Femur (tissue), 1 donor: ENCODE results near the gene KRT84.

Source experiments
- DNase-seq: peaks from one replicate; pipeline ENCODE4 v3.0.0-alpha.2; 2017

Gene KRT84

DNA sequence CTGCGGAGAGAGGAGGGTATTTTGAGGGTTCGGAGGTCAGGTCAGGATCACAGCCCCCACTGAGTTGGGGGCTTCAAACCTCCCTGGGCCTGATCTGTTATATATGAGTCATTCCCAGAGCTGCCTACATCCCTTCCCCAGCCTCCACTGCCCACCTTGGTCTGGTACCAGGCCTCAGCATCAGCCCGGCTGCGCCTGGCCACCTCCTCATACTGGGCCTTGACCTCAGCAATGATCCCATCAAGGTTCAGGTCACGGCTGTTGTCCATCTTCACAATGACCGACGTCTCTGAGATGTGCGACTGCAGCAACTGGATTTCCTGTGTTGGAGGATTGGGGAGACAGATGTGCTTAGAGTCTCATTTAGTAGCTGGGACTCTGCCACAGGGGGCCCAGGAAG lies 4.2 kb downstream of the KRT84 start:
- DNase-seq: no peak

DNA sequence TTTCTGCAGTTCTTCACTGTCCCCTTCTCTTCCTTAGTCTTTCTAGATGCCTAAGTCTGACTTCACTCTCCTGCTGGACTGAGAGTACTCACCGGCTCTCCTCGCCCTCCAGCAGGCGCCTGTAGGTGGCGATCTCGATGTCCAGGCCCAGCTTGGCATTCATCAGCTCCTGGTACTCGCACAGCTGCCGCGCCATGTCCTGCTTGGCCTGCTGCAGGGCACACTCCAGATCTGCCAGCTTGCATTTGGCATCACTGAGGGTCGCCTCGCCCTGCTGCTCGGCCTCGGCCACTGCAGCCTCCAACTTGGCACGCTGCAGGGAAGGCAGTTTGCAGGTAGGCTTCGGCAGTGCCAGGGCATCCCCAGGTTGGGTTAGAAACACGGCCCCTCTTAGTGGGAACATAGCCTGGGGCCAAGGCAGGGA lies 5.2 kb downstream of the KRT84 start:
- DNase-seq: no peak

DNA sequence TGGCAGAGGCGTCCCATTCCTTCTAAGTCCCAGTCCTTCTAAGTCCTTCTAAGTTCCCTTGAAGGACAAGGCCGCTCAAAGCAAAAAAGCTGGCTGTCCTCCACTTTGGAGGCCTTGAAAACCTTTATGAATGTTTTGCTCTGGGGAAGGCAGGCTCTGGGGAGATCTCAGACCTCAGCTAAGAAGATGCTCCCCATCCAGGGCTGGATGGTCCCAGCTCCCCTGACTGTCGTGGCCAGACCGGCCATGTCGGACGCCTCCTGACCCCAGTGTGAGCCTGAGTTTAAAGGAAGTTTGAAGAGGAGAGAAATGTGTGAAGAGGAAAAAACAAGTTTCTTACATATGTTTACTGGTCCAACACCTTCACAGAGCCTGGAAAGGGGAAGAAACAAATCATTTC lies 5.9 kb downstream of the KRT84 start:
- no peak for DNase-seq

DNA sequence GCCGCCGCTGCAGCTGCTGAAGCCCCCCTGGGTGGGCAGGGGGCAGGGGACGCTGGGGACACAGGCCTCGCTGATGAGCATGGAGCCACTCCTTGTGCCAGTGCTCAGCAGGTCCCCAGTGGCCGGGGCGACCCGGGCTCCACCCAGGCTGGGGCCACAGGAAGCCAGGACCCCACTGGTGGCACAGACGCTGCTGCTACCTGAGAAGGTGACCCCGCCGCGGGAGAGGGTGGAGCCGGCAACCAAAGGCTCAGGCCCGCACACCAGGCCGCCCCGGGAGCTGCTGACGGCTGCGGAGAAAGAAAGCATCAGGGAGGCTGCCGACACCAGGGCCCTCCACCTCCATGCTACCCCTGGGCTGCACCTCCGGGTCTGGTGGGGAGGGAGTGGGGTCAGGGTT lies 7.4 kb downstream of the KRT84 start:
- no peak for DNase-seq

DNA sequence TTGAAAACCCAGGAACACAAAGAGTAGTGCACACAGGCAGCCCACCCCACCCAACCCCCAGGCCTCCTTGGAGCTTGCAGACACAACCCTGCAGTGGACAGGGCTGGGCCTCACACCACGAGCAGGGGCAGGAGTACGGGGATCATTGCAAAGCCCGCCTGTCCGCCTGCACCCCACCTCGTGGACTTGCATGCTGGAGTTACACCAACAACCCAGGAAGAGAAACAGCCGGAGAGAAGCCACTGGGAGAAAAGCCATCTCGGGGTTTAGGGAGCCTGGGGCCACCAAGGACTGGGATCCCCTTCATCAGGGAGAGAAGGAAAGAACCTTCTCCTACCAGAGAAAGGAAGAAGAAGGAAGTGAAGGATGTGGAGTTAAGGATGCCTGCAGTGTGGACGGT lies 8.2 kb downstream of the KRT84 start:
- DNase-seq: no peak

DNA sequence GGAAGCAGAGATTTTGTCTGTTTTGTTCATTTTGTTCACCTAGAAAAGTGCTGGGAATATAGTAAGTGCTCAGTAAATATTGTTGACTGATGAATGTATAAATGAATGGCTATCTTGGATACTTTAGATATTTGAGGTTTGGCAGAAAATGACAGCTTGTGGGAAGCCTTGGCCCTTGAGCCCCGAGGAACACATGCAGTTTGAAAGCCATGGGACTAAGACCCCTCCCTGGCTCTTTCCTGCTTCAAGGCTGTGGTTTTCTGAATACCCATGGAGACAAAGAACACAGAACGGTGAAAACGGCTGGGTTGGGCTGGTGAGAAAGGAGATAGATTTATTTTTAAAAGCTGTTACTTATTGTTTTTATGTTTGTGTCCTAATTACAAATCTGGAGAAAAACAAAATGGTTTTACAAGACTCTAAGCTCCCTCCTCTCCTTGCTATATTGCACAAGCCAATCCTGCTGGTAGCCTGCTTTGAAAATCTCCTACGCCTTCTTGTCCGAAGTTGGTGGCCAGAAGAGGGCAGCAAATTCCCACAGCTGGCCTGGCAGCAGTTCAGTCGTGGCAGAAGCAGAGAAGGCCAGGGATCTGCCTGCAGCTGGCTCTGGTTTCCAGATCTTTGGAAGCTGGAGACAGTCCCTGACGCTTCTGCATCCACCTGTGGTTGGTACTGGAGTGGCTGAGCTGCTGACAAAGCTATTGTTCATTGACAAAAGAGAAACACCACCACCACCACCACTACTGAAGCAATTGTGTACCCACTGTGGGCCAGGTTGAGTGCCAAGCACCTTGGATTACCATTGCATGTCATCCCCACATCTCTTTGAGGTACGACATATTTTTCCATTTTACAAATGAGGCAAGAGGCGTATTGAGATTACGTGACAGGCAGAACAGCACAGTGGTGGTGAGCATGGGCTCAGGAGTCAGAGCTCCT lies 13.0 kb downstream of the KRT84 start:
- peak; percentile 90 for DNase-seq

- DNase-seq: no peak
These were observed 13.7 kb downstream of the KRT84 start for GRCh38 chr12:52371716-52372115.

DNA sequence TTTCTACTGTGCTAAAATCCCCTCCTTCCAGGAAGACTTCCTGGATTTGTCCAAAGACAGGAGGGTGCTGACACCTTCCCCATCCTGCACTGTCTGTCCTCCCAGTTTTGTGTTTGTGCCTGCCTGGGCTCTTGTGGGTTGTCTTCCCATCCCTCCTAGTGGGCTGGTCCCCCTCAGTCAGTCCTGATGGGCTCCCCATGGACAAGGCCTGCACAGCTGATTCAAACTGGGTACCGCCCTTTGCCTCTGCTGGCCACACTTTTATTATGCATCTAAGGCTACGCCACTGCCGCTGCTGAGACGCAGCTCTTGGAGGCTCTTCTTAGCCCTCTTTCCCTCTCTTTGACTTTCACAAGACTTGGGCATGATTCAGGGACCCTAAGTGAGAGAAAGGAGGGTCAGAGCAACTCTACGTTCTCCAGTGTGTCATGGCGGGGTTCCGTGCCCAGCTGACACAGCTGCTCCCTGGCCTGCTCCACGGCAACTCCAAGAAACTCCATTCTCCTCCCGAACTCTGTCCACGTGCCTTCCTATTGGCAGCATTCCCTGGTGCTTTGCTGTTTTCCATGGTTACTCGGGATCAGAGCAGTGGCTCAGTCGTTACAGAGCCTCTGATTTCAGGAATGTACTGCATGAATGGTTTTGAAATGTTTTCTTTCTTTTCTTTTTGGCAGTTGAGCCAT lies 14.4 kb downstream of the KRT84 start:
- peak; percentile 87 for DNase-seq

DNA sequence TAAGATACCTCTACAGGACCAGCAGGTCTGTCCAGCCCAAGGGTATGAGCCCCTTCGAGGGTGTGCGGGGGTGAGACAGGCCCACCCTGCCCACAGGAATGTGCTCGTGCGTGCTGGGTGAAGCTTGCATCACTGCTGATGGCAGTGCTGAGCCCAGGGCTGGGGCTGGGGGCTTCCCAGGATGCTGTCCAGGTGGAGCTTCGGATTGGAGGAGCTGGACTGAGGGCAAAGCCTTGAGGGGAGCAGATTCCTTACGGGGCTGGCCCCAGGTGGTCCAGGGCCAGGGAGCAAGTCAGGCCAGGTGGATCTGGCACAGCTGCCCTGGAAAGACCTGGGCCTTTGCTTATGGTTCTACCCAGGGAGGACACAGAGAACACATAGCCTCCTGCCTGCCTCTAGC lies 15.6 kb downstream of the KRT84 start:
- no peak for DNase-seq

DNA sequence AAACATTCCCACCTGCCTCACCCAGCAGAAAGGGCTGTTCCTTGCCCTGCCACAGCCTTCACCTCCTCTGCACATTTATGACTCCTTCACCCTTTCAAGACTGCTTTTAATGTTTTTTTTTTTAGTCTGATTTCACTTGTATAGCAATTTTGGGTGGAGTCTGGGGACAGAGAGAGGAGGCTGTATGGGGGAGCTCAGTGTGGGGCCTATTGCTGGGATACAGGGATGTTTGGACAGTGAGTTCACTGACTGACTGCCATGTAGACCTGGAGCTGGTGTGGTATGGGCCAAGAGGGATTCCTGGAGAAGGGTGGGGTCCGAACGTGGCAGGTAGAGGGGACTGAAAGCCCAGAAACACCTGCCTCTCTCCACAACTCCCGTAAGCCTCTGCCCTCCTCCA lies 16.2 kb downstream of the KRT84 start:
- no peak for DNase-seq

- no peak for DNase-seq
These were observed 16.9 kb downstream of the KRT84 start for GRCh38 chr12:52368508-52368907.

- DNase-seq: no peak
These were observed 17.6 kb downstream of the KRT84 start for GRCh38 chr12:52367876-52368275.

- DNase-seq: no peak
These were observed 18.5 kb downstream of the KRT84 start, which contains the start of gene KRT85 for GRCh38 chr12:52366738-52367485. TSS of gene KRT85 (minus strand) at chr12:52367481. CDS start at chr12:52367405, 76 bp downstream.

DNA sequence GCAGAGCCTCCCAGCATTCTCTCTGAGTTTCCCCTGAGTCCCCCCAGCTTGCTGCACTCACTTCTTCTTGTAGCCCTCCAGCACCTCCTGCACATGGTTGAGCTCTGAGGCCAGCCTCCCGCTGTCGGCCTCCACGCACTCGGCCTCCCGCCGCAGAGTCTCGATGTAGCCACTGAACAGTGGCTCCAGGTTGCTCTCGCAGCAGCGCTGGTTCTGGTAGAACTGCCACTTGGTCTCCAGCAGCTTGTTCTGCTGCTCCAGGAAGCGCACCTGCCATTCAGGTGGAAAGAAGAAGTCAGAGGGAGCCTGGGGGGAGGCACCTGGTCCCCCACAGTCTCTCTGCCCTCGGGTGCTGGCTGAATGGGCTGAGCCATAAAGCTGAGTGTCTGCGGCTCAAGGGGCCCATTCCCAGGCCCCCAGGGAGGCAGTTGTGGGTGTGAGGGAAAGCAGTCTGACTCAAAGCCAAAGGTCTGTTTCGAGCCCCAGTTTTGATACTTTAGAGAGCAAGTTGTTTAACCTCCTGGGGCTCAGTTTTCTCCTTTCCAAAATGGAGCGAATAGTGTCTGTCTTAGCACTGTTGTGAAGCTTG lies 20.5 kb downstream of the KRT84 start:
- no peak for DNase-seq

GRCh38 chr12:52364061-52364460 lies 21.4 kb downstream of the KRT84 start:
- DNase-seq: no peak

DNA sequence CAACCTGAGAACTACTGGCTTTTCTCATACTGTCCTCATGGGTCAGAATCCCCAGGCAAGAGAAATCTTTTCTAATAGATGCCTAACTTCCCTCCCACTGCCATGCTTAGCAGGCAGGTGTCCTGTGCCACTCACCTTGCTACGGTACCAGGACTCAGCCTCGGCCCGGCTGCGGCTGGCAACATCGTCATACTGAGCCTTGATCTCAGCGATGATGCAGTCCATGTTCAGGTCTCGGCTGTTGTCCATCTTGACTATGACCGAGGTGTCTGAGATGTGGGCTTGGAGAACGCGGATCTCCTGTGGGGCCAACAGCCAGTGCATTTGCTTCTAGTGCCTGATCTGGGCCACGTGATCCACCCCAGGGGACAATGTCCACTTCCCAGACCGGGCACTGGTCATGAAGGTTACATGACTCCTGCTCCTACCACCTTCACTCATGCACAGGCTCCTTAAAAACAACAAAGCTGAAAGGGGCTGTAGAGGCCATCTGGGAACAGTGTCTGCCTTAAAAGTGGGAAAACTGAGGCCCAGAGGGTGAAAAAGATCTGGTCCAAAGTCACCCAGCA lies 22.3 kb downstream of the KRT84 start:
- DNase-seq: no peak

DNA sequence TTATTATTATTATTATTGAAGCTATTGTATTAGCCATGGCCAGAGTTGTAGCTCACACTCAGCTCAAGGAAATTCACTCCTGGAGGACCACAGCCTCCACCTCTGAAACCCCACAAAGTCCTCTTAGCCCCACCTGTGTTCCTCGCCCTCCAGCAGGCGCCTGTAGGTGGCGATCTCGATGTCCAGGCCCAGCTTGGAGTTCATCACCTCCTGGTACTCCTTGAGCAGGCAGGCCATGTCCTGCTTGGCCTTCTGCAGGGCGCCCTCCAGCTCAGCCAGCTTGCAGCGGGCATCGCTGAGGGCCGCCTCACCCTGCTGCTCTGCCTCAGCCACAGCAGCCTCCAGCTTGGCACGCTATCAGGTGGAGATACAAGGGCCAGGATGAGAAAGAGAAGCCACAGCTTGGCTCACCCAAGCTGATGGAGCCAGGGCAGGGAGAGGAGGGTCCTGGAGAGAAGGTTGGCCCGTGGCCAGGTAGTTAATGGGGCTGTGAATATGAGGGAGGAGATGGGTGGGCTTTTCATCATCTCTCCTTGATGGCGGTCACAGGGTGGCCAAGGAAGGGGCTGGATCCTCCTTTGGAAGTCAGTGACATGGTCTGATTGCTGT lies 23.2 kb downstream of the KRT84 start:
- DNase-seq: no peak

- no peak for DNase-seq
These were observed 23.9 kb downstream of the KRT84 start for GRCh38 chr12:52361553-52361952.

- DNase-seq: peak; percentile 40
These were observed 24.7 kb downstream of the KRT84 start for GRCh38 chr12:52360663-52361271.

DNA sequence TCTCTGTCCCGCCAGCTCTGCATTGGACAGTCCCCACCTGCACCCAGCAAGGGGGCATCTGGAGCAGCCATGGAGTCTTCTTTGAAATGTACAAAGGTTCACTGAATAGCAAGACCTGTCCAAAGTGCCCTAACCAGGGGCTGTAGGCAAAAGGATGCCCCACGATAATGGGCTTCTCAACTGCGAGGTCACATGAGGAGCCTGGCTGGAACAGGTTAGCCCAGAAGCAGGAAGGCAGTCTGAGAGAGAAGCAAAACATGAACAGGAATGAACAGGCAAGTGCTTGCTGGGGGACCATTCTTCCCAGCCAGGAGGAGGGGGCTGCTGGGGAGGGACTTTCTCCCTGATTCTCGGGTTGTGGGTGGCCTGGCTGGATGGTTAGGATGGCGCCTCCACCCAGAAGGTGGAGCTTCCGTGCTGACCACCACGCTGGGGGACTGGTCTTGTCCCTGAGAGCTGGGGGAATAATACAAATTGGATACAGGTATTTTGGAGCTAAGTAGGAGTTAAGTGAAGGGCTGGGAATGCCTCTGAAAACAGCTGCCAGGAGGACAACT lies 25.3 kb downstream of the KRT84 start:
- no peak for DNase-seq

GRCh38 chr12:52359621-52360061 lies 25.8 kb downstream of the KRT84 start:
- DNase-seq: no peak
